GM12801 (cell line): Measurements from ENCODE around the gene DACH1.

ENCODE experiments used
- CTCF ChIP-seq: IDR thresholded peaks from one replicate; pipeline ENCODE4 v1.5.1; 2011; ENCODE audit warnings: control low read depth; ENCODE audit not compliant: insufficient read length; ENCODE audit errors: extremely low read depth

The DACH1 gene

GRCh38 chr13:71771144-71771543, 95.9 kb downstream of the DACH1 start:
- TF ChIP-seq CTCF = no peak

- TF ChIP-seq CTCF = no peak
These were observed 96.3 kb downstream of the DACH1 start for GRCh38 chr13:71770710-71771109.

- TF ChIP-seq CTCF = no peak
These were observed 98.1 kb downstream of the DACH1 start for GRCh38 chr13:71768881-71769280.

- TF ChIP-seq CTCF = no peak
These were observed 107.1 kb downstream of the DACH1 start for GRCh38 chr13:71759651-71760511.

GRCh38 chr13:71758828-71759227, 108.2 kb downstream of the DACH1 start:
- no peak for TF ChIP-seq CTCF

- no peak for TF ChIP-seq CTCF
These were observed 112.5 kb downstream of the DACH1 start for GRCh38 chr13:71754407-71754974.

- TF ChIP-seq CTCF = no peak
These were observed 114.1 kb downstream of the DACH1 start for GRCh38 chr13:71752775-71753513.
